HCT116 (cell line): ENCODE measurements around the gene GGA1.

Source experiments
- EZH2 ChIP-seq: fragments of 200-600 bp; sonication (generic); IDR thresholded peaks from 2 replicates; pipeline ENCODE4 v1.6.1; 2017; ENCODE audit warnings: antibody characterized with exemption, mixed run types
- JUND ChIP-seq: IDR thresholded peaks from 2 replicates; pipeline ENCODE4 v1.6.1; 2012
- POLR2A ChIP-seq: IDR thresholded peaks from 2 replicates; pipeline ENCODE4 v1.7.0; 2011; ENCODE audit warnings: borderline replicate concordance; ENCODE audit not compliant: insufficient read depth, insufficient read length; ENCODE audit errors: extremely low read depth
- RAD21 ChIP-seq: IDR thresholded peaks from 2 replicates; pipeline ENCODE4 v1.6.1; 2012; ENCODE audit warnings: low read depth, mild to moderate bottlenecking
- TF ChIP-seq, protein P1 (sequence below), 3 experiments: fragments of 200-600 bp in 1 of 3; sonication (generic) in 1 of 3; IDR thresholded peaks in 2 of 3; conservative IDR thresholded peaks in 1 of 3; 2 replicates each; pipeline ENCODE4 v1.5.1; 2012 to 2017; ENCODE audit warnings: low read depth in 2 of 3, low read length in 2 of 3, antibody characterized with exemption in 1 of 3, borderline replicate concordance in 1 of 3, control low read depth in 1 of 3, mild to moderate bottlenecking in 1 of 3, mixed read lengths in 1 of 3, mixed run types in 1 of 3, moderate library complexity in 1 of 3; ENCODE audit not compliant: insufficient read depth in 1 of 3
- TF ChIP-seq, protein P2 (sequence below): IDR thresholded peaks from 2 replicates; pipeline ENCODE4 v1.6.1; 2012
- TF ChIP-seq, protein P3 (sequence below): IDR thresholded peaks from 2 replicates; pipeline ENCODE4 v1.6.1; 2012; ENCODE audit warnings: low read depth
- TF ChIP-seq, protein P4 (sequence below): IDR thresholded peaks from 2 replicates; pipeline ENCODE4 v1.6.1; 2012

DNA sequence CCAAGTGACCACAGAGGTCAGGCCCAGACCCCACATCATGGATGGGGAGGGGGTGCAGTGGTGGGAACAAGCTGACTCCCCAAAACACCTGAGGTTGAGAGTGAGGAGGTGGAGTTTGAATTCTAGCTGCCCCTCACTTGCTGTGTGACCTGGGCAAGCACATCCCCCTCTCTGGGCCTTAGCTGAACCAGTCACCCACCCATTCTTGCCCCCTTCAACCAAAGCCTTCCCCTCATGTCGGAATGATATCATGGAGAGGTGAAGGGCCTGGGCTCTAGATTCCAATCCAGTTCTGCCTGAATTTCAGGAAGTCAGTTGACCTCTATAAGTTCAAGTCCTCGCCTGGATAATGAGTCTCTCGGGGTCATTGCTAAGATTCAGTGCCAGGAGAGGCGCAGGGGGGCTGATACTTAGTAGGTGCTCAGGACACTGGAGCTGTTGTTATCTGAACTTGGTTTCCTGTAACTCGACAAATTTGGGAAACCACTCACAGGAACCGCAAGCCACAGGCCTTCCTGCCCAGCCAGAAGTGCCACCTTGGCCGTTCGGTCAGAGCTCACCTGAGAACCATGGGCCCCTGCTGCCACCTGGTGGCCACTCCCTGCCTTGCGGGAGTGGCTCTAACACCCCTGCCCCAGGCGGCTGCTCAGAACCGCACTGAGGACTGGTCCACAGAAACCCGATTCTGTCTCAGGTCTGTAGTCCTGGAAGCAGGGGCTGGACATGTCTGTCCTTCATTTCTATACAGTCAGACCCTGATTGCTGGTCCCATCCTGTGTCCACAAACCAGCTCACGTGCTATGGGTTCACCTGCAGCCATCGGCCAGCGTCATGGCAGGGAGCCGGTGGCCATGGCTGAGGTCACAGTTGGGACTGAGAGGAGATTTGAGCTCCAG lies 41.5 kb upstream of the GGA1 start:
- TF ChIP-seq, protein P1, sequence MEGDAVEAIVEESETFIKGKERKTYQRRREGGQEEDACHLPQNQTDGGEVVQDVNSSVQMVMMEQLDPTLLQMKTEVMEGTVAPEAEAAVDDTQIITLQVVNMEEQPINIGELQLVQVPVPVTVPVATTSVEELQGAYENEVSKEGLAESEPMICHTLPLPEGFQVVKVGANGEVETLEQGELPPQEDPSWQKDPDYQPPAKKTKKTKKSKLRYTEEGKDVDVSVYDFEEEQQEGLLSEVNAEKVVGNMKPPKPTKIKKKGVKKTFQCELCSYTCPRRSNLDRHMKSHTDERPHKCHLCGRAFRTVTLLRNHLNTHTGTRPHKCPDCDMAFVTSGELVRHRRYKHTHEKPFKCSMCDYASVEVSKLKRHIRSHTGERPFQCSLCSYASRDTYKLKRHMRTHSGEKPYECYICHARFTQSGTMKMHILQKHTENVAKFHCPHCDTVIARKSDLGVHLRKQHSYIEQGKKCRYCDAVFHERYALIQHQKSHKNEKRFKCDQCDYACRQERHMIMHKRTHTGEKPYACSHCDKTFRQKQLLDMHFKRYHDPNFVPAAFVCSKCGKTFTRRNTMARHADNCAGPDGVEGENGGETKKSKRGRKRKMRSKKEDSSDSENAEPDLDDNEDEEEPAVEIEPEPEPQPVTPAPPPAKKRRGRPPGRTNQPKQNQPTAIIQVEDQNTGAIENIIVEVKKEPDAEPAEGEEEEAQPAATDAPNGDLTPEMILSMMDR (IDR thresholded peaks at IDR 0.05 in 2 of 3, conservative IDR thresholded peaks at IDR 0.05 in 1 of 3; ENCODE audit: borderline replicate concordance in 1 of 3, insufficient read depth in 1 of 3, low read depth in 2 of 3, low read length in 2 of 3) = peak in 2 of 3 experiments; percentile 94 to 97; a peak in 4 of 6 replicates
- TF ChIP-seq, protein P2, sequence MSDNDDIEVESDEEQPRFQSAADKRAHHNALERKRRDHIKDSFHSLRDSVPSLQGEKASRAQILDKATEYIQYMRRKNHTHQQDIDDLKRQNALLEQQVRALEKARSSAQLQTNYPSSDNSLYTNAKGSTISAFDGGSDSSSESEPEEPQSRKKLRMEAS = no peak
- TF ChIP-seq, protein P3, sequence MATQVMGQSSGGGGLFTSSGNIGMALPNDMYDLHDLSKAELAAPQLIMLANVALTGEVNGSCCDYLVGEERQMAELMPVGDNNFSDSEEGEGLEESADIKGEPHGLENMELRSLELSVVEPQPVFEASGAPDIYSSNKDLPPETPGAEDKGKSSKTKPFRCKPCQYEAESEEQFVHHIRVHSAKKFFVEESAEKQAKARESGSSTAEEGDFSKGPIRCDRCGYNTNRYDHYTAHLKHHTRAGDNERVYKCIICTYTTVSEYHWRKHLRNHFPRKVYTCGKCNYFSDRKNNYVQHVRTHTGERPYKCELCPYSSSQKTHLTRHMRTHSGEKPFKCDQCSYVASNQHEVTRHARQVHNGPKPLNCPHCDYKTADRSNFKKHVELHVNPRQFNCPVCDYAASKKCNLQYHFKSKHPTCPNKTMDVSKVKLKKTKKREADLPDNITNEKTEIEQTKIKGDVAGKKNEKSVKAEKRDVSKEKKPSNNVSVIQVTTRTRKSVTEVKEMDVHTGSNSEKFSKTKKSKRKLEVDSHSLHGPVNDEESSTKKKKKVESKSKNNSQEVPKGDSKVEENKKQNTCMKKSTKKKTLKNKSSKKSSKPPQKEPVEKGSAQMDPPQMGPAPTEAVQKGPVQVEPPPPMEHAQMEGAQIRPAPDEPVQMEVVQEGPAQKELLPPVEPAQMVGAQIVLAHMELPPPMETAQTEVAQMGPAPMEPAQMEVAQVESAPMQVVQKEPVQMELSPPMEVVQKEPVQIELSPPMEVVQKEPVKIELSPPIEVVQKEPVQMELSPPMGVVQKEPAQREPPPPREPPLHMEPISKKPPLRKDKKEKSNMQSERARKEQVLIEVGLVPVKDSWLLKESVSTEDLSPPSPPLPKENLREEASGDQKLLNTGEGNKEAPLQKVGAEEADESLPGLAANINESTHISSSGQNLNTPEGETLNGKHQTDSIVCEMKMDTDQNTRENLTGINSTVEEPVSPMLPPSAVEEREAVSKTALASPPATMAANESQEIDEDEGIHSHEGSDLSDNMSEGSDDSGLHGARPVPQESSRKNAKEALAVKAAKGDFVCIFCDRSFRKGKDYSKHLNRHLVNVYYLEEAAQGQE = no peak
- TF ChIP-seq RAD21 (no peak), JUND (no peak), EZH2 (no peak), POLR2A (no peak)
- TF ChIP-seq, protein P4, sequence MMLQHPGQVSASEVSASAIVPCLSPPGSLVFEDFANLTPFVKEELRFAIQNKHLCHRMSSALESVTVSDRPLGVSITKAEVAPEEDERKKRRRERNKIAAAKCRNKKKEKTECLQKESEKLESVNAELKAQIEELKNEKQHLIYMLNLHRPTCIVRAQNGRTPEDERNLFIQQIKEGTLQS = no peak
